Tibial nerve (tissue), 4 donors: ENCODE results near the gene SLC35F1. TPM values are rescaled to one million over a fixed set of nuclear protein-coding genes. Genes with fewer than 3 reads are reported as not detected.
A peak's percentile ranks its signal among the peaks of the same experiment; 100 is the strongest.

ENCODE experiments used
- DNase-seq, 2 donors: peaks; one replicate each; pipeline ENCODE4 v3.0.0-alpha.2; 2019; ENCODE audit warnings: low spot score in 2 of 2
- H3K27ac ChIP-seq, 4 donors: fragments of 200-600 bp; sonication (generic) in 3 of 4; one replicate each; pipeline ENCODE4 v1.5.1; 2017 to 2019; ENCODE audit warnings: mild to moderate bottlenecking in 1 of 4
- H3K27me3 ChIP-seq, 2 donors: fragments of 200-600 bp; sonication (generic) in 1 of 2; one replicate each; pipeline versions ENCODE4 v1.5.1 to v1.6.0; 2017 to 2019
- H3K36me3 ChIP-seq, 3 donors: fragments of 200-600 bp; sonication (generic); one replicate each; pipeline ENCODE4 v1.5.1; 2018 to 2019
- H3K4me1 ChIP-seq, 4 donors: fragments of 200-600 bp; sonication (generic) in 3 of 4; one replicate each; pipeline ENCODE4 v1.5.1; 2017 to 2019
- H3K4me3 ChIP-seq, 4 donors: fragments of 200-600 bp; sonication (generic) in 3 of 4; one replicate each; pipeline ENCODE4 v1.5.1; 2017 to 2019; ENCODE audit warnings: mild to moderate bottlenecking in 1 of 4, moderate library complexity in 1 of 4
- H3K9me3 ChIP-seq, 4 donors: fragments of 200-600 bp; sonication (generic) in 3 of 4; one replicate each; pipeline ENCODE4 v1.5.1; 2017 to 2019
- CTCF ChIP-seq, 5 experiments: fragments of 200-600 bp in 3 of 5; fragments of 450-650 bp in 2 of 5; sonication (generic) in 3 of 5; IDR thresholded peaks; one replicate each; pipeline ENCODE4 v1.5.1; 2016 to 2019; ENCODE audit warnings: antibody characterized with exemption in 5 of 5, mild to moderate bottlenecking in 3 of 5, moderate library complexity in 2 of 5
- EP300 ChIP-seq, 2 donors: sonication (generic); formaldehyde crosslinking; IDR thresholded peaks; one replicate each; pipeline ENCODE4 v1.6.1; 2017; ENCODE audit warnings: antibody characterized with exemption in 2 of 2, mild to moderate bottlenecking in 1 of 2
- POLR2A ChIP-seq, 2 donors: fragments of 450-650 bp; IDR thresholded peaks; one replicate each; pipeline ENCODE4 v1.6.1; 2017; ENCODE audit warnings: antibody characterized with exemption in 2 of 2, mild to moderate bottlenecking in 2 of 2, moderate library complexity in 2 of 2
- WGBS, 2 donors: methylation state at CpG; one replicate each; pipeline ENCODE4 v1.1.5; 2018; 5-methylcytosine and 5-hydroxymethylcytosine counted together
- total RNA-seq, 4 donors: library from RNA; depleted of rRNA; stranded (reverse); fragments of >200 nt; gene quantifications; one replicate each; pipeline ENCODE4 v1.1.0, GENCODE V29; 2016

SLC35F1 gene
- total RNA-seq, 4 donors from 2014 or later, result 12.7 to 40.4 (median 16.5) TPM

GRCh38 chr6:118252474-118252873 is 345.4 kb downstream of the SLC35F1 start:
- no peak for DNase-seq
- Histone ChIP-seq H3K4me3 (no peak overlapping the region), H3K4me1 (no peaks in the 10 kb centered on the region), H3K9me3 (no peaks in the 10 kb centered on the region), H3K36me3 (no peaks in the 10 kb centered on the region), H3K27me3 (no peaks in the 10 kb centered on the region), H3K27ac (no peak overlapping the region)
- WGBS, 2 donors, result 76 to 81% methylated on average over 1 of the region's 1 CpG
- no peak for TF ChIP-seq CTCF (IDR thresholded peaks at IDR 0.05)
- TF ChIP-seq EP300 (IDR thresholded peaks at IDR 0.05), result no peak
- no peak for TF ChIP-seq POLR2A (IDR thresholded peaks at IDR 0.05)

- no peaks in the 10 kb centered on the region for H3K9me3 ChIP-seq
- TF ChIP-seq CTCF (IDR thresholded peaks at IDR 0.05), result no peak
- no peak for TF ChIP-seq EP300 (IDR thresholded peaks at IDR 0.05)
- no peak for TF ChIP-seq POLR2A (IDR thresholded peaks at IDR 0.05)
- H3K4me3 ChIP-seq, result no peak overlapping the region
- DNase-seq, result no peak
- no peaks in the 10 kb centered on the region for H3K4me1 ChIP-seq
- no peaks in the 10 kb centered on the region for H3K36me3 ChIP-seq
- WGBS, 2 donors, result 58 to 76% methylated on average over 3 of the region's 3 CpGs
- H3K27ac ChIP-seq, result no peak overlapping the region
- H3K27me3 ChIP-seq, result no peaks in the 10 kb centered on the region
Observed at GRCh38 chr6:118253741-118254140, 346.7 kb downstream of the SLC35F1 start.

- Histone ChIP-seq H3K27ac (no peak overlapping the region), H3K9me3 (peaks cover 0 to 4% (median 0%) of the 10 kb centered on the region in 4 donors), H3K27me3 (no peaks in the 10 kb centered on the region), H3K36me3 (no peaks in the 10 kb centered on the region), H3K4me1 (peaks cover 0 to 24% (median 11%) of the 10 kb centered on the region in 4 donors), H3K4me3 (no peak overlapping the region)
- no peak for DNase-seq
- no peak for TF ChIP-seq EP300 (IDR thresholded peaks at IDR 0.05)
- 88 to 91% methylated on average over 2 of the region's 2 CpGs for WGBS, 2 donors
Observed at GRCh38 chr6:118260833-118261232, 353.8 kb downstream of the SLC35F1 start.

GRCh38 chr6:118263921-118264486 is 356.9 kb downstream of the SLC35F1 start:
- DNase-seq, result no peak
- H3K27me3 ChIP-seq, result no peaks in the 10 kb centered on the region
- H3K27ac ChIP-seq, result peak overlapping the region in 2 of 4 donors; percentile 4 to 50
- WGBS, 2 donors, result 4 to 17% methylated on average over 2 of the region's 2 CpGs
- TF ChIP-seq CTCF (IDR thresholded peaks at IDR 0.05) (peak in 4 of 5 experiments; percentile 21 to 60 (median 40)), POLR2A (IDR thresholded peaks at IDR 0.05) (no peak)
- no peak overlapping the region for H3K4me3 ChIP-seq
- peaks cover 0 to 4% (median 0%) of the 10 kb centered on the region in 4 donors for H3K9me3 ChIP-seq
- H3K36me3 ChIP-seq, result no peaks in the 10 kb centered on the region
- H3K4me1 ChIP-seq, result peaks cover 0 to 24% (median 11%) of the 10 kb centered on the region in 4 donors

- Histone ChIP-seq H3K4me3 (no peak overlapping the region), H3K36me3 (no peaks in the 10 kb centered on the region), H3K4me1 (peaks cover 0 to 2% (median under 1%) of the 10 kb centered on the region in 4 donors), H3K27ac (no peak overlapping the region), H3K9me3 (peaks cover 0 to 4% (median 0%) of the 10 kb centered on the region in 4 donors), H3K27me3 (no peaks in the 10 kb centered on the region)
- TF ChIP-seq CTCF (IDR thresholded peaks at IDR 0.05) (no peak), POLR2A (IDR thresholded peaks at IDR 0.05) (no peak), EP300 (IDR thresholded peaks at IDR 0.05) (no peak)
- 85 to 89% methylated on average over 4 of the region's 4 CpGs for WGBS, 2 donors
- DNase-seq, result no peak
Observed at GRCh38 chr6:118269659-118270058, 362.6 kb downstream of the SLC35F1 start.
